ENCODE measurements around the gene FBF1. TPM values are rescaled to one million over a fixed set of nuclear protein-coding genes. Genes with fewer than 3 reads are reported as not detected.

FBF1 gene
- total RNA-seq, 1 experiment from 2014 or later, result 22.8 TPM

DNA sequence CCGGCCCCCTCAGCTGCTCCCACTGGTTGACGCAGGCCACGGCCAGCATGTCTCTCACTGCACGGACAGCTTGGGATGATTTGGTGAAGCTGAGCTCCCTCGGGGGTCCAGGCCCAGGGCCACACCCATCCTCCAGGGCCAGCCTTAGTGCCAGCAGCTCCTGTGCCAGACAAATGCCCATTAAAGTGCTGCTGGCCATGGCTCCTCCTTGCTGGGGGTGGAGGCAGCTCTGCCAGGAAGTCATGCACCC is 65.0 kb downstream of the FBF1 start:
- DNase-seq (ENCODE audit: low read depth, low spot score) (no peak), ATAC-seq (no peak)
- RAD21 ChIA-PET (ENCODE audit: low non-redundant PET in 1 of 2, low total read pairs in 2 of 2, uncharacterized antibody in 2 of 2, unreplicated experiment in 2 of 2), result interaction anchor here (1.0 to 1.5 kb wide), 3 partner anchors 15 to 21 kb away, joined by 5 to 6 read pairs (median 5); partner anchors contain the start of gene WBP2 (in 2 of the 2)
- POLR2A ChIA-PET, result interaction anchor here (0.7 to 3.2 kb wide), 19 partner anchors 9 to 192 kb away, joined by 3 to 27 read pairs (median 5); partner anchors contain the start of genes MRPL38, TRIM65, UNK and WBP2
- CTCF ChIA-PET, result interaction anchor here (0.8 to 6.3 kb wide), 18 partner anchors 15 to 275 kb away, joined by 3 to 57 read pairs (median 4); partner anchors contain the start of genes FBF1, GALK1, MRPL38 and UNK
- TF ChIP-seq FOSL1 (IDR thresholded peaks at IDR 0.05; ENCODE audit: low read depth), result no peak
- TF ChIP-seq EZH2phosphoT487 (IDR thresholded peaks at IDR 0.05; ENCODE audit: borderline replicate concordance), result no peak
- TF ChIP-seq POLR2A (IDR thresholded peaks at IDR 0.05; ENCODE audit: borderline replicate concordance, extremely low read depth, insufficient read depth, insufficient read length), result peak; percentile 9
- TF ChIP-seq ZNF274 (IDR thresholded peaks at IDR 0.05; ENCODE audit: low read depth, low read length), result no peak
- intact Hi-C loops (cut with micrococcal nuclease), result loop anchor here (5.0 kb wide), 1 partner anchor 99 kb away; a partner anchor contains a TSS
- Histone ChIP-seq H3K27me3 (ENCODE audit: insufficient read depth, low read length) (no peaks in the 10 kb centered on the region), H3K4me3 (replicated peaks in 1 of 2; ENCODE audit: low read depth in 1 of 2, low read length in 2 of 2) (peak overlapping the region; percentile 69 to 81), H2AFZ (ENCODE audit: low read depth, low read length, poor library complexity, severe bottlenecking) (no peak overlapping the region), H3K9me3 (ENCODE audit: control insufficient read depth in 1 of 2, insufficient read depth in 1 of 2, low read depth in 1 of 2, low read length in 2 of 2) (no peaks in the 10 kb centered on the region), H3K36me3 (ENCODE audit: control insufficient read depth in 1 of 2, insufficient read depth in 2 of 2, low read length in 2 of 2) (peaks cover 0 to 4% of the 10 kb centered on the region in 2 experiments; a peak in 1 of 4 replicates), H3K9me2 (ENCODE audit: insufficient read depth) (no peaks in the 10 kb centered on the region), H3K9ac (ENCODE audit: low read length) (peak overlapping the region; percentile 96), H4K20me1 (ENCODE audit: insufficient read depth) (no peaks in the 10 kb centered on the region), H3K27ac (ENCODE audit: low read depth, low read length) (peak overlapping the region; percentile 99), H3K4me1 (ENCODE audit: control insufficient read depth in 1 of 2, insufficient read depth in 2 of 2, low read length in 2 of 2) (peaks cover 61 to 77% of the 10 kb centered on the region in 2 experiments), H3K79me2 (ENCODE audit: insufficient read depth, low read length) (peaks cover 27% of the 10 kb centered on the region), H3K4me2 (ENCODE audit: low read length) (peak overlapping the region; percentile 96)
- BruUV-seq (replicated peaks), result no TSS peak

GRCh38 chr17:75875182-75875939 is 65.5 kb downstream of the FBF1 start:
- Histone ChIP-seq H4K20me1 (ENCODE audit: insufficient read depth) (no peaks in the 10 kb centered on the region), H3K36me3 (ENCODE audit: control insufficient read depth in 1 of 2, insufficient read depth in 2 of 2, low read length in 2 of 2) (peaks cover 0 to 4% of the 10 kb centered on the region in 2 experiments; a peak in 1 of 4 replicates), H3K79me2 (ENCODE audit: insufficient read depth, low read length) (peaks cover 27% of the 10 kb centered on the region), H3K4me3 (replicated peaks in 1 of 2; ENCODE audit: low read depth in 1 of 2, low read length in 2 of 2) (peak overlapping the region; percentile 69 to 81), H3K4me1 (ENCODE audit: control insufficient read depth in 1 of 2, insufficient read depth in 2 of 2, low read length in 2 of 2) (peaks cover 65 to 78% of the 10 kb centered on the region in 2 experiments), H3K27ac (ENCODE audit: low read depth, low read length) (peak overlapping the region; percentile 99), H3K9ac (ENCODE audit: low read length) (peak overlapping the region; percentile 96), H3K9me2 (ENCODE audit: insufficient read depth) (no peaks in the 10 kb centered on the region), H2AFZ (ENCODE audit: low read depth, low read length, poor library complexity, severe bottlenecking) (no peak overlapping the region), H3K4me2 (ENCODE audit: low read length) (peak overlapping the region; percentile 96), H3K9me3 (ENCODE audit: control insufficient read depth in 1 of 2, insufficient read depth in 1 of 2, low read depth in 1 of 2, low read length in 2 of 2) (no peaks in the 10 kb centered on the region), H3K27me3 (ENCODE audit: insufficient read depth, low read length) (no peaks in the 10 kb centered on the region)
- intact Hi-C loops (cut with micrococcal nuclease), result loop anchor here (5.0 kb wide), 1 partner anchor 98 kb away; a partner anchor contains a TSS
- ATAC-seq, result no peak
- ChIA-PET CTCF (interaction anchor here (0.8 to 6.3 kb wide), 17 partner anchors 14 to 130 kb away, joined by 3 to 57 read pairs (median 4); partner anchors contain the start of genes FBF1, GALK1, MRPL38 and UNK), POLR2A (interaction anchor here (0.7 to 3.2 kb wide), 20 partner anchors 8 to 349 kb away, joined by 3 to 27 read pairs (median 4); partner anchors contain the start of genes MRPL38, TRIM65, UNK and WBP2), RAD21 (ENCODE audit: low non-redundant PET in 1 of 2, low total read pairs in 2 of 2, uncharacterized antibody in 2 of 2, unreplicated experiment in 2 of 2) (interaction anchor here (1.0 to 1.5 kb wide), 3 partner anchors 14 to 20 kb away, joined by 5 to 6 read pairs (median 5); partner anchors contain the start of gene WBP2 (in 2 of the 2))
- no TSS peak for BruUV-seq (replicated peaks)
- DNase-seq (ENCODE audit: low read depth, low spot score), result no peak
- no peak for TF ChIP-seq TCF7L2 (IDR thresholded peaks at IDR 0.05; ENCODE audit: borderline replicate concordance, extremely low read depth, insufficient read depth, insufficient read length)
- TF ChIP-seq POLR2A (IDR thresholded peaks at IDR 0.05; ENCODE audit: borderline replicate concordance, extremely low read depth, insufficient read depth, insufficient read length), result no peak
- no peak for TF ChIP-seq ZBTB33 (IDR thresholded peaks at IDR 0.05; ENCODE audit: extremely low read depth, insufficient replicate concordance, low read length)
- TF ChIP-seq, protein P1, sequence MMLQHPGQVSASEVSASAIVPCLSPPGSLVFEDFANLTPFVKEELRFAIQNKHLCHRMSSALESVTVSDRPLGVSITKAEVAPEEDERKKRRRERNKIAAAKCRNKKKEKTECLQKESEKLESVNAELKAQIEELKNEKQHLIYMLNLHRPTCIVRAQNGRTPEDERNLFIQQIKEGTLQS (IDR thresholded peaks at IDR 0.05), result no peak
- no peak for TF ChIP-seq EZH2 (IDR thresholded peaks at IDR 0.05)
- TF ChIP-seq ELF1 (IDR thresholded peaks at IDR 0.05; ENCODE audit: borderline replicate concordance, low read depth), result no peak
- TF ChIP-seq, protein P2, sequence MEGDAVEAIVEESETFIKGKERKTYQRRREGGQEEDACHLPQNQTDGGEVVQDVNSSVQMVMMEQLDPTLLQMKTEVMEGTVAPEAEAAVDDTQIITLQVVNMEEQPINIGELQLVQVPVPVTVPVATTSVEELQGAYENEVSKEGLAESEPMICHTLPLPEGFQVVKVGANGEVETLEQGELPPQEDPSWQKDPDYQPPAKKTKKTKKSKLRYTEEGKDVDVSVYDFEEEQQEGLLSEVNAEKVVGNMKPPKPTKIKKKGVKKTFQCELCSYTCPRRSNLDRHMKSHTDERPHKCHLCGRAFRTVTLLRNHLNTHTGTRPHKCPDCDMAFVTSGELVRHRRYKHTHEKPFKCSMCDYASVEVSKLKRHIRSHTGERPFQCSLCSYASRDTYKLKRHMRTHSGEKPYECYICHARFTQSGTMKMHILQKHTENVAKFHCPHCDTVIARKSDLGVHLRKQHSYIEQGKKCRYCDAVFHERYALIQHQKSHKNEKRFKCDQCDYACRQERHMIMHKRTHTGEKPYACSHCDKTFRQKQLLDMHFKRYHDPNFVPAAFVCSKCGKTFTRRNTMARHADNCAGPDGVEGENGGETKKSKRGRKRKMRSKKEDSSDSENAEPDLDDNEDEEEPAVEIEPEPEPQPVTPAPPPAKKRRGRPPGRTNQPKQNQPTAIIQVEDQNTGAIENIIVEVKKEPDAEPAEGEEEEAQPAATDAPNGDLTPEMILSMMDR (IDR thresholded peaks at IDR 0.05 in 2 of 3, conservative IDR thresholded peaks at IDR 0.05 in 1 of 3; ENCODE audit: borderline replicate concordance in 1 of 3, insufficient read depth in 1 of 3, low read depth in 2 of 3, low read length in 2 of 3), result no peak
- no peak for TF ChIP-seq EZH2phosphoT487 (IDR thresholded peaks at IDR 0.05; ENCODE audit: borderline replicate concordance)
- no peak for TF ChIP-seq EGR1 (IDR thresholded peaks at IDR 0.05; ENCODE audit: low read depth)
- no peak for TF ChIP-seq SP1 (IDR thresholded peaks at IDR 0.05; ENCODE audit: low read depth)
- TF ChIP-seq JUND (IDR thresholded peaks at IDR 0.05), result no peak
- TF ChIP-seq SRF (IDR thresholded peaks at IDR 0.05; ENCODE audit: low read depth), result no peak

All from HCT116 (cell line).